ENCODE measurements around the gene KRT86. TPM values are rescaled to one million over a fixed set of nuclear protein-coding genes. Genes with fewer than 3 reads are reported as not detected.

KRT86 gene
- total and polyA plus RNA-seq, 2 donors (not counting 1 experiment from before 2014, with no cell fraction given): not detected

- Histone ChIP-seq H2AFZ (ENCODE audit: insufficient read depth, low read depth, low read length, poor library complexity, severe bottlenecking) (no peak overlapping the region), H3K36me3 (replicated peaks in 1 of 2; ENCODE audit: control extremely low read depth in 1 of 2, control insufficient read depth in 1 of 2, extremely low read depth in 1 of 2, insufficient read depth in 2 of 2, low read length in 1 of 2) (no peaks in the 10 kb centered on the region), H3K4me1 (ENCODE audit: control insufficient read depth in 2 of 2, insufficient read depth in 2 of 2, low read length in 2 of 2) (no peaks in the 10 kb centered on the region), H3K4me3 (ENCODE audit: control extremely low read depth in 1 of 5, extremely low read depth in 1 of 5, insufficient read depth in 1 of 5, low read depth in 2 of 5, low read length in 4 of 5) (no peak overlapping the region), H3K27ac (ENCODE audit: low read length in 2 of 2) (no peak overlapping the region), H3K9me3 (ENCODE audit: control extremely low read depth in 1 of 3, control insufficient read depth in 2 of 3, insufficient read depth in 1 of 3, low read length in 2 of 3) (no peaks in the 10 kb centered on the region), H3K79me2 (ENCODE audit: control insufficient read depth, insufficient read depth, low read length) (no peaks in the 10 kb centered on the region), H3K4me2 (replicated peaks; ENCODE audit: low read depth, low read length, poor library complexity, severe bottlenecking) (no peak overlapping the region), H4K20me1 (ENCODE audit: control insufficient read depth, insufficient read depth, low read length, poor library complexity, severe bottlenecking) (no peaks in the 10 kb centered on the region), H3K9ac (ENCODE audit: low read length) (no peak overlapping the region), H3K27me3 (replicated peaks in 1 of 4; ENCODE audit: control extremely low read depth in 1 of 4, control insufficient read depth in 3 of 4, insufficient read depth in 4 of 4, low read length in 3 of 4) (peaks cover 0 to 9% (median 3%) of the 10 kb centered on the region in 4 experiments)
- 92% methylated on average over 8 of the region's 8 CpGs for WGBS (ENCODE audit: insufficient coverage)
- Mint-ChIP-seq H3K9me3 (ENCODE audit: insufficient read depth) (no peaks in the 10 kb centered on the region), H3K4me3 (no peak overlapping the region), H3K4me1 (peaks cover 3% of the 10 kb centered on the region), H3K27ac (no peak overlapping the region), H3K27me3 (peaks cover 19% of the 10 kb centered on the region)
- no peak for DNase-seq
- POLR2A ChIA-PET: no interaction called here
- CTCF ChIA-PET: interaction anchor here (0.7 to 1.1 kb wide), 2 partner anchors 15 to 630 kb away, joined by 3 read pairs; no protein-coding TSS in a partner anchor
- intact Hi-C loops (cut with micrococcal nuclease): no loop called here
- TF ChIP-seq EZH2 (IDR thresholded peaks at IDR 0.05; ENCODE audit: borderline replicate concordance, insufficient read depth, low read depth, low read length, poor library complexity, severe bottlenecking): no peak
- TF ChIP-seq, protein P1, sequence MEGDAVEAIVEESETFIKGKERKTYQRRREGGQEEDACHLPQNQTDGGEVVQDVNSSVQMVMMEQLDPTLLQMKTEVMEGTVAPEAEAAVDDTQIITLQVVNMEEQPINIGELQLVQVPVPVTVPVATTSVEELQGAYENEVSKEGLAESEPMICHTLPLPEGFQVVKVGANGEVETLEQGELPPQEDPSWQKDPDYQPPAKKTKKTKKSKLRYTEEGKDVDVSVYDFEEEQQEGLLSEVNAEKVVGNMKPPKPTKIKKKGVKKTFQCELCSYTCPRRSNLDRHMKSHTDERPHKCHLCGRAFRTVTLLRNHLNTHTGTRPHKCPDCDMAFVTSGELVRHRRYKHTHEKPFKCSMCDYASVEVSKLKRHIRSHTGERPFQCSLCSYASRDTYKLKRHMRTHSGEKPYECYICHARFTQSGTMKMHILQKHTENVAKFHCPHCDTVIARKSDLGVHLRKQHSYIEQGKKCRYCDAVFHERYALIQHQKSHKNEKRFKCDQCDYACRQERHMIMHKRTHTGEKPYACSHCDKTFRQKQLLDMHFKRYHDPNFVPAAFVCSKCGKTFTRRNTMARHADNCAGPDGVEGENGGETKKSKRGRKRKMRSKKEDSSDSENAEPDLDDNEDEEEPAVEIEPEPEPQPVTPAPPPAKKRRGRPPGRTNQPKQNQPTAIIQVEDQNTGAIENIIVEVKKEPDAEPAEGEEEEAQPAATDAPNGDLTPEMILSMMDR (IDR thresholded peaks at IDR 0.05): no peak
- ATAC-seq (ENCODE audit: low read depth): no peak
These were observed 75.7 kb downstream of the KRT86 start for GRCh38 chr12:52350021-52350620.

DNA sequence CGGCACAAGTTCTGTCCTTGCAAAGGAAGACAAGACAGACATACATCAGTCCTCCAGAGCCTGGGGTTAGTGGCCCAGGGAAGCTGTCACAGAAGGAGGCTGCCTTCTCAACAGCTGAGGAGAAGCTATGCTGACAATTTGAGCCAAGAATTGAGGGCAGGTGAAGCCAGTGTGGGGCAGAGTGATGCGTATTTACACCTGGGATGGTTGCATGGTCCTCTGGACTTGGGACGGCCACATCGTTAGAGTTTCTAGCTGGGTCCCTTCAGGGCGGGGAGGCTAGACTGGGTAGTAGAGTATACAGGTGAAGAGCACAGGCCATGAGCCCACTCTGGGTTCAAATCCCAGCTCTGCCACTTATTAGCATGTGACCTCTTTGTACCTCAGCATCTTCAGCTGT, 76.3 kb downstream of the KRT86 start:
- WGBS (ENCODE audit: insufficient coverage): 100% methylated on average over 4 of the region's 5 CpGs
- no peaks in the 10 kb centered on the region for H3K79me2 ChIP-seq (ENCODE audit: control insufficient read depth, insufficient read depth, low read length)
- DNase-seq (no peak), ATAC-seq (ENCODE audit: low read depth) (no peak)
- TF ChIP-seq, protein P1 (IDR thresholded peaks at IDR 0.05): no peak
- no peak for TF ChIP-seq EZH2 (IDR thresholded peaks at IDR 0.05; ENCODE audit: borderline replicate concordance, insufficient read depth, low read depth, low read length, poor library complexity, severe bottlenecking)
- Mint-ChIP-seq H3K27ac (no peak overlapping the region), H3K27me3 (peaks cover 24% of the 10 kb centered on the region), H3K4me3 (no peak overlapping the region), H3K9me3 (ENCODE audit: insufficient read depth) (no peaks in the 10 kb centered on the region), H3K4me1 (peaks cover 3% of the 10 kb centered on the region)
- ChIA-PET POLR2A (no interaction called here), CTCF (no interaction called here)
- no peaks in the 10 kb centered on the region for H4K20me1 ChIP-seq (ENCODE audit: control insufficient read depth, insufficient read depth, low read length, poor library complexity, severe bottlenecking)
- no peak overlapping the region for H3K4me3 ChIP-seq (ENCODE audit: control extremely low read depth in 1 of 5, extremely low read depth in 1 of 5, insufficient read depth in 1 of 5, low read depth in 2 of 5, low read length in 4 of 5)
- peaks cover 0 to 9% (median 3%) of the 10 kb centered on the region in 4 experiments for H3K27me3 ChIP-seq (replicated peaks in 1 of 4; ENCODE audit: control extremely low read depth in 1 of 4, control insufficient read depth in 3 of 4, insufficient read depth in 4 of 4, low read length in 3 of 4)
- intact Hi-C loops (cut with micrococcal nuclease): no loop called here
- H3K4me1 ChIP-seq (ENCODE audit: control insufficient read depth in 2 of 2, insufficient read depth in 2 of 2, low read length in 2 of 2): no peaks in the 10 kb centered on the region
- no peak overlapping the region for H2AFZ ChIP-seq (ENCODE audit: insufficient read depth, low read depth, low read length, poor library complexity, severe bottlenecking)
- no peaks in the 10 kb centered on the region for H3K36me3 ChIP-seq (replicated peaks in 1 of 2; ENCODE audit: control extremely low read depth in 1 of 2, control insufficient read depth in 1 of 2, extremely low read depth in 1 of 2, insufficient read depth in 2 of 2, low read length in 1 of 2)
- H3K9ac ChIP-seq (ENCODE audit: low read length): no peak overlapping the region
- H3K27ac ChIP-seq (ENCODE audit: low read length in 2 of 2): no peak overlapping the region
- H3K4me2 ChIP-seq (replicated peaks; ENCODE audit: low read depth, low read length, poor library complexity, severe bottlenecking): no peak overlapping the region
- H3K9me3 ChIP-seq (ENCODE audit: control extremely low read depth in 1 of 3, control insufficient read depth in 2 of 3, insufficient read depth in 1 of 3, low read length in 2 of 3): no peaks in the 10 kb centered on the region
